Naive thymus-derived CD4-positive, alpha-beta T cell (primary cell): ENCODE results near the gene C15orf39. TPM values are rescaled to one million over a fixed set of nuclear protein-coding genes. Genes with fewer than 3 reads are reported as not detected.
"Not testable (repeated sequence)": the region's sequence is repeated elsewhere in the genome, so short reads cannot be mapped to it uniquely, and the experiment has no call there.

Experiments
- ATAC-seq: fragments of 150-1000 bp; cut with Tn5 transposase; 2 replicates; pipeline ENCODE4 v1.10.0; 2021; ENCODE audit warnings: mild to moderate bottlenecking, moderate library complexity
- CTCF ChIA-PET: fragments of 350-600 bp; sonication (Branson Sonifier 250); formaldehyde crosslinking; loops from one replicate; lab custom pipeline; 2021; ENCODE audit warnings: antibody characterized with exemption; lab: Charles Lee
- POLR2A ChIA-PET: fragments of 350-600 bp; sonication (Branson Sonifier 250); formaldehyde crosslinking; loops from one replicate; lab custom pipeline; 2021; ENCODE audit warnings: antibody characterized with exemption, inconsistent platforms; lab: Charles Lee
- DNase-seq, 9 donors: peaks; one replicate each; pipeline versions ENCODE4 v3.0.0 to v3.0.0-alpha.2; 2020 to 2022; ENCODE audit warnings: mixed read lengths in 1 of 9
- H3K27ac ChIP-seq: one replicate; pipeline ENCODE4 v1.7.0; 2013; ENCODE audit warnings: mild to moderate bottlenecking, low read depth, low read length, moderate library complexity
- H3K27me3 ChIP-seq, 2 donors: one replicate each; pipeline ENCODE4 v1.7.0; 2013; ENCODE audit warnings: low read length in 2 of 2, mild to moderate bottlenecking in 2 of 2, moderate library complexity in 2 of 2; ENCODE audit not compliant: control insufficient read depth in 2 of 2, insufficient read depth in 2 of 2
- H3K36me3 ChIP-seq, 3 experiments: 1 replicate in 2 of 3; 2 replicates in 1 of 3; pipeline ENCODE4 v1.7.0; 2013; ENCODE audit warnings: low read length in 3 of 3, mild to moderate bottlenecking in 3 of 3, moderate library complexity in 1 of 3; ENCODE audit not compliant: insufficient read depth in 3 of 3, control insufficient read depth in 2 of 3
- H3K4me1 ChIP-seq, 2 donors: one replicate each; pipeline ENCODE4 v1.7.0; 2013; ENCODE audit warnings: low read length in 2 of 2, mild to moderate bottlenecking in 2 of 2, moderate library complexity in 1 of 2; ENCODE audit not compliant: control insufficient read depth in 2 of 2, insufficient read depth in 2 of 2
- H3K4me3 ChIP-seq: 2 replicates; pipeline ENCODE4 v1.7.0; 2013; ENCODE audit warnings: mild to moderate bottlenecking, low read length
- H3K9me3 ChIP-seq, 3 experiments: 1 replicate in 2 of 3; 2 replicates in 1 of 3; pipeline ENCODE4 v1.7.0; 2013; ENCODE audit warnings: low read length in 3 of 3; ENCODE audit not compliant: control insufficient read depth in 2 of 3
- H3K27ac Mint-ChIP-seq, 9 donors: one replicate each; pipeline ENCODE4 v1.8.0; 2020 to 2022; ENCODE audit warnings: mixed read lengths in 9 of 9, mild to moderate bottlenecking in 8 of 9, moderate library complexity in 5 of 9, inconsistent platforms in 2 of 9
- H3K27me3 Mint-ChIP-seq, 5 donors: one replicate each; pipeline ENCODE4 v1.8.0; 2021 to 2022; ENCODE audit warnings: mixed read lengths in 5 of 5, mild to moderate bottlenecking in 1 of 5
- H3K36me3 Mint-ChIP-seq, 5 donors: one replicate each; pipeline ENCODE4 v1.8.0; 2020 to 2022; ENCODE audit warnings: mixed read lengths in 5 of 5, mild to moderate bottlenecking in 3 of 5, inconsistent platforms in 1 of 5
- H3K4me1 Mint-ChIP-seq, 7 donors: one replicate each; pipeline ENCODE4 v1.8.0; 2020 to 2022; ENCODE audit warnings: mixed read lengths in 7 of 7, mild to moderate bottlenecking in 3 of 7, inconsistent platforms in 1 of 7
- H3K4me3 Mint-ChIP-seq, 10 donors: one replicate each; pipeline ENCODE4 v1.8.0; 2020 to 2022; ENCODE audit warnings: mild to moderate bottlenecking in 10 of 10, mixed read lengths in 10 of 10, moderate library complexity in 6 of 10, inconsistent platforms in 2 of 10
- H3K9me3 Mint-ChIP-seq, 11 donors: one replicate each; pipeline ENCODE4 v1.8.0; 2020 to 2022; ENCODE audit warnings: mixed read lengths in 11 of 11, mild to moderate bottlenecking in 4 of 11, inconsistent platforms in 1 of 11, moderate library complexity in 1 of 11
- intact Hi-C, 2 donors: fragments of 100-400 bp; cut with micrococcal nuclease; formaldehyde crosslinking; loops; one replicate each; pipeline ENCODE4 v1.15.1; 2023
- polyA plus RNA-seq, 2 donors: library from polyadenylated mRNA; unstranded; fragments of 300-500 nt; fragmentation: Illumina TruSeq; gene quantifications; one replicate each; pipeline ENCODE4 v1.2.3, GENCODE V29; 2021
- total RNA-seq, 6 experiments: library from RNA in 5 of 6; stranded (reverse) in 5 of 6; gene quantifications; 1 replicate in 5 of 6; 2 replicates in 1 of 6; pipeline ENCODE4 v1.2.3 and lab custom pipeline; 2021 to 2026

C15orf39 gene
- total and polyA plus RNA-seq, 7 experiments from 2014 or later, result 2.1 to 124 (median 31.9) TPM

DNA sequence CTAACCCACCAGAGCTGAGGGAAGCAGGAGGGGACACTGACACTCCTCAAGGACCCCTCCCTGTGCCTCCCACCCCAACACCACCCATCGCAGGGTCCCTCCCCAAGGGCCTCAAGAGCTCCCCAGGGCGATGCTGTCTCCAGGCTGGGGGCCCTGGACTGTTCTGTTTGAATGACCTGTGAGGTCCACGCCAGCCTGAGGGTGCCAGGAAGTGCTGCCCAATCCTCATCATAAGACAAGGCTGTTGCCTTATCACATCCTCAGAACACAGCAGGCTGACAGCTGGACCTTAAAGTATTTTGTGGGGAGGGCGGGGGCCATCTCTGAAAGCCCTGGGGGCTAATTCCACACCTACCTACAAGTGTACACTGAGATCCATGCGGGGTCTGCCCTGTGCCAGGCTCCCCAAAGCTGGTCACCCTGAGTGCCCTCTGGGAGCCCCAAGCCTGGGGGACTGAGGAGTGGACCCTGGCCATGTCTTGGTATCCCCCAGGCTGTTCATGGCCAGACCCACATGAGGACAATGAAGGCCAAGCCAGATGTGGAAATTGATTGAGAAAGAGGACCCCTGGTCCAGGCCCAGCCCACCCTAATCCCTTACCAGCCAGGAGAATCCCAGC is 32.6 kb downstream of the C15orf39 start:
- H3K4me3 ChIP-seq, result no peak overlapping the region
- POLR2A ChIA-PET, result no interaction called here
- H3K27ac Mint-ChIP-seq, result no peak overlapping the region
- no peaks in the 10 kb centered on the region for H3K9me3 Mint-ChIP-seq
- H3K36me3 Mint-ChIP-seq, result peaks cover 0 to 3% (median 0%) of the 10 kb centered on the region in 5 donors
- intact Hi-C loops, result no loop called here
- peak in 1 of 9 donors; percentile 3 for DNase-seq
- H3K27ac ChIP-seq, result no peak overlapping the region
- CTCF ChIA-PET, result no interaction called here
- H3K4me3 Mint-ChIP-seq, result no peak overlapping the region
- no peaks in the 10 kb centered on the region for H3K36me3 ChIP-seq
- H3K4me1 ChIP-seq, result no peaks in the 10 kb centered on the region
- peaks cover 1 to 22% (median 7%) of the 10 kb centered on the region in 5 donors for H3K27me3 Mint-ChIP-seq
- no peaks in the 10 kb centered on the region for H3K9me3 ChIP-seq
- no peak for ATAC-seq
- H3K4me1 Mint-ChIP-seq, result peaks cover 0 to 4% (median 0%) of the 10 kb centered on the region in 7 donors
- H3K27me3 ChIP-seq, result no peaks in the 10 kb centered on the region

- ATAC-seq (no peak), DNase-seq (peak in 1 of 9 donors; percentile 6)
- Histone ChIP-seq H3K27me3 (no peaks in the 10 kb centered on the region), H3K9me3 (no peaks in the 10 kb centered on the region), H3K27ac (no peak overlapping the region), H3K4me3 (no peak overlapping the region), H3K4me1 (no peaks in the 10 kb centered on the region), H3K36me3 (no peaks in the 10 kb centered on the region)
- H3K36me3 Mint-ChIP-seq, result peaks cover 0 to 3% (median 0%) of the 10 kb centered on the region in 5 donors
- intact Hi-C loops, result no loop called here
- ChIA-PET CTCF (no interaction called here), POLR2A (no interaction called here)
- H3K27ac Mint-ChIP-seq, result no peak overlapping the region
- no peaks in the 10 kb centered on the region for H3K9me3 Mint-ChIP-seq
- peaks cover 5 to 26% (median 12%) of the 10 kb centered on the region in 5 donors for H3K27me3 Mint-ChIP-seq
- no peak overlapping the region for H3K4me3 Mint-ChIP-seq
- peaks cover 0 to 4% (median 0%) of the 10 kb centered on the region in 7 donors for H3K4me1 Mint-ChIP-seq
Observed at GRCh38 chr15:75235051-75235673, 33.5 kb downstream of the C15orf39 start.

DNA sequence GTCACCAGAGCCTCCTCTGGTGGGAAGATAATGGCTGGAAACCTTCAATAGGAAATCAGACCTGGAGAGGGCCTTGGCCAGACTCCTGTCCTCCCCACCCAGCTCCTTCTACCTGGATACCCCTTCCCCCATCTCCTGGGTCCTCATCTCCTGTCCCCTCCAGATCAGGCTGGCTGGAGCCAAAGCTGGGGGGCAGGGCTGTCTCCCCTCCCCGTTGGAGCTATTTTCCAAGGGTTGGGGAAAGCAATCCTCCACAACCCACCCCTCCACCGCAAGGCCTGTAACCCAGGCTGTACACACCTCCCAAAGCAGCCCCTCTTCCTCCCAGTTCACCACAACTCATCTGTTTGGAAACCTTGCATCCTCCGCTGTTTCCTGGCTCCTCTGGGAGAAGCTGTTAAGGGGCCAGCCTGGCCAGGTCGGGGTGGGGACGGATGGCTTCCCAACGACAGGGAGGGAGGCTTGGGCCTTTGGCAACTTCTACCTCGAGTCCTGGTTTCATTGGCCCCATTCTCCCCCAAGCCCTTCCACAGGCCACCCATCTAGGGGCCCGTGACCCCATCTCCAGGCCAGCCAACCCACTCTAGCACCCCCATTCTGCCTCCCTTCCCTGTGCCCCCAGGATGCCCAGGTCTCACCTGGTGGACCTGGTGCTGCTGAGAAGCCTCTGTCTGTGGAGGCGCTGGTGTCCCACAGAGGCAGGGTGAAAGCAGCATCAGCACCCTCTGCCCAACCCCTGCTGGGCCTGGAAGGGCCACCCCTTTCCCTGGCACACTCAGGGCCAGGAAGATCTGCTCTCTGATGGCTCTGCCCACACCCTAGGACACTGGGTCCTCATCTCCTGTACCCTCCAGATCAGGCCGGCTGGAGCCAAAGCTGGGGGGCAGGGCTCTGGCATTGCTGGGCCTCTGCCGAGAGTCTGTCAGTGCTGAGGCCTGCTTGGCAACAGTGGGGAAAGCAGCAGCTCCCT is 34.4 kb downstream of the C15orf39 start:
- Histone ChIP-seq H3K36me3 (no peaks in the 10 kb centered on the region), H3K27ac (no peak overlapping the region), H3K9me3 (no peaks in the 10 kb centered on the region), H3K27me3 (no peaks in the 10 kb centered on the region), H3K4me1 (no peaks in the 10 kb centered on the region), H3K4me3 (no peak overlapping the region)
- H3K27ac Mint-ChIP-seq, result no peak overlapping the region
- no peak for ATAC-seq
- H3K9me3 Mint-ChIP-seq, result no peaks in the 10 kb centered on the region
- CTCF ChIA-PET, result no interaction called here
- H3K4me3 Mint-ChIP-seq, result no peak overlapping the region
- peaks cover 5 to 26% (median 16%) of the 10 kb centered on the region in 5 donors for H3K27me3 Mint-ChIP-seq
- intact Hi-C loops, result no loop called here
- DNase-seq, result no peak
- H3K4me1 Mint-ChIP-seq, result peaks cover 0 to 2% (median 0%) of the 10 kb centered on the region in 7 donors
- POLR2A ChIA-PET, result no interaction called here
- peaks cover 0 to 3% (median 0%) of the 10 kb centered on the region in 5 donors for H3K36me3 Mint-ChIP-seq

- Histone ChIP-seq H3K27me3 (no peaks in the 10 kb centered on the region), H3K4me1 (no peaks in the 10 kb centered on the region), H3K9me3 (no peaks in the 10 kb centered on the region), H3K4me3 (no peak overlapping the region), H3K27ac (no peak overlapping the region), H3K36me3 (no peaks in the 10 kb centered on the region)
- no peaks in the 10 kb centered on the region for H3K36me3 Mint-ChIP-seq
- POLR2A ChIA-PET, result no interaction called here
- no peaks in the 10 kb centered on the region for H3K9me3 Mint-ChIP-seq
- intact Hi-C loops, result no loop called here
- H3K27ac Mint-ChIP-seq, result no peak overlapping the region
- H3K4me1 Mint-ChIP-seq, result no peaks in the 10 kb centered on the region
- peaks cover 0 to 19% (median 11%) of the 10 kb centered on the region in 5 donors for H3K27me3 Mint-ChIP-seq
- DNase-seq, result no peak
- CTCF ChIA-PET, result no interaction called here
- H3K4me3 Mint-ChIP-seq, result no peak overlapping the region
- no peak for ATAC-seq
Observed at GRCh38 chr15:75237316-75237982, 35.8 kb downstream of the C15orf39 start.

GRCh38 chr15:75238150-75238549 is 36.5 kb downstream of the C15orf39 start:
- Mint-ChIP-seq H3K9me3 (no peaks in the 10 kb centered on the region), H3K36me3 (no peaks in the 10 kb centered on the region), H3K27me3 (peaks cover 0 to 13% (median 8%) of the 10 kb centered on the region in 5 donors), H3K4me1 (no peaks in the 10 kb centered on the region), H3K27ac (no peak overlapping the region), H3K4me3 (no peak overlapping the region)
- Histone ChIP-seq H3K27ac (no peak overlapping the region), H3K9me3 (no peaks in the 10 kb centered on the region), H3K36me3 (no peaks in the 10 kb centered on the region), H3K27me3 (no peaks in the 10 kb centered on the region), H3K4me3 (no peak overlapping the region), H3K4me1 (no peaks in the 10 kb centered on the region)
- ChIA-PET POLR2A (no interaction called here), CTCF (no interaction called here)
- DNase-seq, result no peak
- no peak for ATAC-seq
- intact Hi-C loops, result no loop called here

DNA sequence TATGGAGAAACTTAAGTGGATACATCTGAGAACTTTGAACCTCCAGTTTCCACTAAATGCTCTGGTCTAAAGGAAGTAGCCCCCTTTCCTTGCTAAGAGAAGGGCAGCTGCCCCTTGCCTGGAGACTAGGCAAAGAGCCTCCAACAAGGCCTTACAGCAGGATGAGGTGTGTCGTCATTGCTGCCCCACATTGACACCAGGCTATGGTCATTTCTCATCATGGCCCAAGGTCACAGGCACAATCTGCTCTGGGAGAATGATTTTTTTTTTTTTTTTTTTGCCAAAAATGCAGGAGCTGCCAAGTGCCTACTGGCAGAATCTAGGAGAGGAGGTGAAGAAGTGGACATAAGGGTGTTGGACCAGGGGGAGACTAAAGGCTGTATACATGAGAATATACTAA is 44.1 kb downstream of the C15orf39 start:
- CTCF ChIA-PET, H3K27ac Mint-ChIP-seq, H3K4me3 ChIP-seq, H3K4me1 Mint-ChIP-seq, H3K36me3 Mint-ChIP-seq, H3K9me3 Mint-ChIP-seq, intact Hi-C loops, H3K9me3 ChIP-seq, ATAC-seq, H3K4me3 Mint-ChIP-seq, POLR2A ChIA-PET, H3K27me3 ChIP-seq, H3K4me1 ChIP-seq, H3K27ac ChIP-seq, H3K36me3 ChIP-seq: not testable (repeated sequence)
- DNase-seq, result peak in 1 of 9 donors; percentile 2
- H3K27me3 Mint-ChIP-seq, result peaks cover 0 to 32% (median 9%) of the 10 kb centered on the region in 5 donors
